SJSA1 (cell line): Measurements from ENCODE around the gene KRT80. TPM values are rescaled to one million over a fixed set of nuclear protein-coding genes. Genes with fewer than 3 reads are reported as not detected.

Source experiments
- DNase-seq, 2 experiments: peaks; one replicate each; pipeline ENCODE4 v3.0.0-alpha.2; 2015 to 2020; ENCODE audit warnings: low spot score in 2 of 2, low read depth in 1 of 2
- H3K27ac ChIP-seq: fragments of 250-450 bp; sonication (Bioruptor Pico); 2 replicates; pipeline ENCODE4 v1.5.1; 2020; ENCODE audit warnings: mild to moderate bottlenecking, moderate library complexity
- H3K27me3 ChIP-seq: fragments of 250-450 bp; sonication (Bioruptor Pico); replicated peaks from 2 replicates; pipeline ENCODE4 v1.5.1; 2020; ENCODE audit warnings: mild to moderate bottlenecking, moderate library complexity
- H3K36me3 ChIP-seq: fragments of 250-450 bp; sonication (Bioruptor Pico); 2 replicates; pipeline ENCODE4 v1.5.1; 2020; ENCODE audit warnings: mild to moderate bottlenecking
- H3K4me1 ChIP-seq: fragments of 250-450 bp; sonication (Bioruptor Pico); replicated peaks from 2 replicates; pipeline ENCODE4 v1.6.1; 2021; ENCODE audit warnings: mild to moderate bottlenecking
- H3K4me3 ChIP-seq: fragments of 250-450 bp; sonication (Bioruptor Pico); 2 replicates; pipeline ENCODE4 v1.5.1; 2020; ENCODE audit warnings: mild to moderate bottlenecking
- H3K9me3 ChIP-seq: fragments of 250-450 bp; sonication (Bioruptor Pico); replicated peaks from 2 replicates; pipeline ENCODE4 v1.5.1; 2020; ENCODE audit warnings: mild to moderate bottlenecking
- total RNA-seq: library from RNA; depleted of rRNA; stranded (reverse); fragments of >200 nt; shearing (Covaris generic); gene quantifications from 2 replicates; pipeline ENCODE4 v1.2.3, GENCODE V29; 2014

KRT80 gene
- total RNA-seq, 1 experiment from 2014 or later = 4.0 TPM

GRCh38 chr12:52139147-52139546, 52.7 kb downstream of the KRT80 start:
- Histone ChIP-seq H3K4me1 (peaks cover 9% of the 10 kb centered on the region), H3K4me3 (no peak overlapping the region), H3K27me3 (0 out of 2 replicates have a peak, but pooled peaks cover 12% of the 10 kb centered on the region), H3K36me3 (no peaks in the 10 kb centered on the region), H3K27ac (no peak overlapping the region), H3K9me3 (no peaks in the 10 kb centered on the region; the same call in 1 of the 2 replicates)
- DNase-seq = no peak

DNA sequence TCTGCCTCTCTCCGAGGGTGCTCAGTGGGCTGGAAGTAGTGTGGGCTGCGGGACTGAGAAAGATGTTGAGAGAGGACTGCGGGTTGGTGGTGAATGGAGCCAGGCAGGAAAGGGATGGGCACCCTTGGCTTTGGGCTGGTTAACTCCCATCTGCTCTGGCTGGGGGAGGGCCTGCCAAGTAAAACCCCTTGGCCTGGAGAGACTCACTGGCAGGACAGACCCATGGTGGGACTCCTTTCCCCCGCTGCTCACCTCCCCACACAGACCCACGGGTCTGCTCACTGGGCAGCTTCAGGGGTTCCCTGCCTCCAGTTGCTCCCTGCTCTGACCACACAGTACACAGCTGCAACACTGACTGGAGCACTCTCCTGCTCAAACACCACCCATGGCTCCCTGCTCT, 54.1 kb downstream of the KRT80 start:
- Histone ChIP-seq H3K9me3 (no peaks in the 10 kb centered on the region; the same call in 1 of the 2 replicates), H3K36me3 (no peaks in the 10 kb centered on the region), H3K27me3 (0 out of 2 replicates have a peak, but pooled peaks cover 12% of the 10 kb centered on the region), H3K4me3 (no peak overlapping the region), H3K27ac (no peak overlapping the region), H3K4me1 (no peaks in the 10 kb centered on the region)
- no peak for DNase-seq

GRCh38 chr12:52132754-52133161, 59.1 kb downstream of the KRT80 start:
- Histone ChIP-seq H3K9me3 (no peaks in the 10 kb centered on the region; the same call in 1 of the 2 replicates), H3K4me3 (no peak overlapping the region), H3K36me3 (no peaks in the 10 kb centered on the region), H3K27me3 (0 out of 2 replicates have a peak, but pooled peaks cover 11% of the 10 kb centered on the region), H3K4me1 (no peaks in the 10 kb centered on the region), H3K27ac (no peak overlapping the region)
- no peak for DNase-seq

GRCh38 chr12:52130711-52131110, 61.1 kb downstream of the KRT80 start:
- DNase-seq = no peak
- Histone ChIP-seq H3K9me3 (no peaks in the 10 kb centered on the region; the same call in 1 of the 2 replicates), H3K4me3 (no peak overlapping the region), H3K27ac (no peak overlapping the region), H3K27me3 (0 out of 2 replicates have a peak, but pooled peaks cover 11% of the 10 kb centered on the region), H3K36me3 (no peaks in the 10 kb centered on the region), H3K4me1 (no peaks in the 10 kb centered on the region)

DNA sequence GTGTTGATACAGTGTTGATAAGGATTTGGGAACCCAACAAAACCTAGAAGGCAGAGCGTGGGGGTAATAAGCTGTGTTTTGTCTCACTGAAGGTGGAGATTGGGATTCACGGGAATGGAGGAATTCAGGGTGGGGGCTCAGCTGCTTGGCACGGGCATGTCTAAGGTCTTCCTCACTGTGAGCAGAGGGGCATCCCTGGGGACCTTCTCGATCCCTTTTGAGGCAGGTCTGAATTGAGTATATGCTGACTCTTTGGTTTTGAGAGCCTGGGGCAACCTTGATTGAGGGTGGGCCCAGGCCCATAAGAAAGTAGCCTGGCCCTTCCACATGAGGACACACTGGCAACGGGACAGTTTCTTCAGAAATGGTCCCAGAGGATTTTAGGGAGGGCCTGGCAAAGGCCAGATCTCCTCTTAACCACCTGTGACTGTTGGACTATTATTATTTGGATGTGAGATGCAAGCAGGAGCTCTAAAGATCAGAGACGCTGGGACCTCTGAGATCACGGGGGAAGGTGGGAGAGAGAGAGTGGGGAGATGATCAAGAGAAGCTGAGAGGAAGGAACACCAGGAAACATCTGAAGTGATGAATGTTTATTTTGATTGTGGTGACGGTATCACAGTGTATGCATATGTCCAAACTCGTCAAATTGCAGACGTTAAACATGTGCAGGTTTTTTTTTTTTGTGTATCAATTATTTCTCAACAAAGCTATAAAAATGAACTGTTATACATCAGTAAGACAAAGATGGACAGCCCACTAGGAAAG, 63.9 kb downstream of the KRT80 start:
- no peak overlapping the region for H3K4me3 ChIP-seq
- H3K27ac ChIP-seq = no peak overlapping the region
- H3K4me1 ChIP-seq = no peaks in the 10 kb centered on the region
- H3K27me3 ChIP-seq = 0 out of 2 replicates have a peak, but pooled peaks cover 3% of the 10 kb centered on the region
- DNase-seq = no peak
- no peaks in the 10 kb centered on the region for H3K9me3 ChIP-seq
- no peaks in the 10 kb centered on the region for H3K36me3 ChIP-seq

- no peaks in the 10 kb centered on the region for H3K4me1 ChIP-seq
- no peak for DNase-seq
- H3K36me3 ChIP-seq = no peaks in the 10 kb centered on the region
- no peak overlapping the region for H3K4me3 ChIP-seq
- no peaks in the 10 kb centered on the region for H3K9me3 ChIP-seq
- H3K27me3 ChIP-seq = no peaks in the 10 kb centered on the region
- no peak overlapping the region for H3K27ac ChIP-seq
Measured at GRCh38 chr12:52126605-52127578, 64.9 kb downstream of the KRT80 start.

- Histone ChIP-seq H3K27me3 (no peaks in the 10 kb centered on the region), H3K27ac (no peak overlapping the region), H3K4me3 (no peak overlapping the region), H3K9me3 (no peaks in the 10 kb centered on the region), H3K36me3 (no peaks in the 10 kb centered on the region), H3K4me1 (no peaks in the 10 kb centered on the region)
- no peak for DNase-seq
Measured at GRCh38 chr12:52126050-52126604, 65.7 kb downstream of the KRT80 start.

DNA sequence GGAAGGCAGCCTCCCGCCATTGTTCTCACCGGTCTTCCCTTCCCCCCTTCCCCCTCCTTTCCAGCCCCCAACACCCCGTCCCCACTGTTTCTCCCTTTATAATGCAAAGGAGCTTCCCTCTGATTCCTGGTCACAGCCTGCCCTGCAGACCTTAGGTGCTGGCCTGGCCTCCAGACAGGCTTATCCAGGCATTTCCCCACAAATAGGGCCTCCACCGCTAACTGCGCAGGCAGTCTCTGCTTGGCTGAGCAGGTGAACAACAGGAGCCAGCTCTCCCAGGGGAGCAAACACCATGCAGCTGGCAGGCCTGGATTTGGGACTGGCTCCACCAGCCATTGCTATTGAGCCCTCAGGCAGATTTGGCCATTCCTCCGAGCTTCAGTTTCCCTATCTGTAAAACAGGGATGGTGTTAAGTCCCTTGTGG, 66.3 kb downstream of the KRT80 start:
- no peaks in the 10 kb centered on the region for H3K9me3 ChIP-seq
- no peak overlapping the region for H3K27ac ChIP-seq
- no peak overlapping the region for H3K4me3 ChIP-seq
- no peaks in the 10 kb centered on the region for H3K4me1 ChIP-seq
- H3K27me3 ChIP-seq = no peaks in the 10 kb centered on the region
- DNase-seq = no peak
- H3K36me3 ChIP-seq = no peaks in the 10 kb centered on the region

GRCh38 chr12:52123487-52124186, 68.2 kb downstream of the KRT80 start:
- 0 out of 2 replicates have a peak, but pooled peaks cover under 1% of the 10 kb centered on the region for H3K27me3 ChIP-seq
- no peak for DNase-seq
- H3K36me3 ChIP-seq = no peaks in the 10 kb centered on the region
- no peak overlapping the region for H3K27ac ChIP-seq
- H3K4me3 ChIP-seq = no peak overlapping the region
- H3K9me3 ChIP-seq = no peaks in the 10 kb centered on the region
- H3K4me1 ChIP-seq = no peaks in the 10 kb centered on the region

- no peaks in the 10 kb centered on the region for H3K36me3 ChIP-seq
- no peak overlapping the region for H3K27ac ChIP-seq
- H3K27me3 ChIP-seq = peaks cover 5% of the 10 kb centered on the region; the same call in 1 of the 2 replicates
- H3K9me3 ChIP-seq = no peaks in the 10 kb centered on the region
- H3K4me3 ChIP-seq = no peak overlapping the region
- no peaks in the 10 kb centered on the region for H3K4me1 ChIP-seq
- no peak for DNase-seq
Measured at GRCh38 chr12:52122904-52123303, 68.9 kb downstream of the KRT80 start.

DNA sequence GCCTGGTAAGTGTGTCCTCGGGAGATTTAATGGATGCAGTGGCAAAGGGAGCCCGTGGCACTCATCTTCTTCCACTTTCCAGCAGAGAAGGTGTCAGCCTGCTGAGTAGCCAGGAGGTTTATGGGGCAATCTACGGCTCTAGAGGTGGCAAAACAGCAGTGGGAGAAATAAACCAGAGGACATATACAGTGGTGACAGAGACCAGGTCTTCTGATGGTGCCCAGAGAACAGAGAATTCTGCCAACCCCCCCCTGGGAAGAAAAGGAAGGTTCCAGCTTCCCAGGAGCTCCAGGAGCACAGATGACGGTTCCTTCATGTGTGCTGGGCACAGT, 69.3 kb downstream of the KRT80 start:
- no peak for DNase-seq
- peaks cover 5% of the 10 kb centered on the region; the same call in 1 of the 2 replicates for H3K27me3 ChIP-seq
- no peak overlapping the region for H3K4me3 ChIP-seq
- no peaks in the 10 kb centered on the region for H3K9me3 ChIP-seq
- no peaks in the 10 kb centered on the region for H3K36me3 ChIP-seq
- no peaks in the 10 kb centered on the region for H3K4me1 ChIP-seq
- no peak overlapping the region for H3K27ac ChIP-seq

DNA sequence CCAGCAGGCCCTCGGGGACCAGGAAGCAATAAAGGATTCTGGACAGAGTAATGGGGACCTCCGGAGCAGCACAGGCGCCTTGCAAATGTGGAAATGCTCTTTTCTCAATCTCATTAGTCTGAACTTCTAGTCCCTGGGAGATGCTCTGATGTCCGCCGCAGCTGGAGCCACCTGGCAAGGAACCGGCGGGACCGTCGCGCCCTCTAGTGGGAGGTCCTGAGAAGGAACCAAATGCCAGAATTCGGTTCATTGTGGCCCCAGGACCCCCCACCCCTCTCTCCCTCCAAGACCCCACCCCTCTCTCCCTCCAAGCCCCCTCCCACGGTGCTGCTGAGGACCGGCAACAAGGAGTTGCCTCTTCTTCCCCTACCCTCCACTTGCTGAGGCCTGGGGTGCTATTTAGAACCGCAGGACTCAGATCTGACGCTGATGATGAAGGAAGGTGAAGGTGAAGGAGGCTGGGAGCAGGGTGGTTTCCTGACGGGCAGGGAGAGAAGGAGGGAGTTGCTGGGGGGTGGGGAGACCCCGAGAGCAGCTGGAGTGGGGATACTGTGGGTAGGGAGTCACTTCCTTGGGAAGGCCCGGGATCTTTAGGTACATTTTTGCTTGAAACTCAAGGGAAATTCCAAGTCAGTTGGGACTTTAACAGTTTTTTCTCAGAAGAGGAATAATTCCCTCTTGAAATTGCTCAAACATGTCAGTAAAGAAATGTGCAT, 69.8 kb downstream of the KRT80 start:
- Histone ChIP-seq H3K27ac (no peak overlapping the region), H3K9me3 (no peaks in the 10 kb centered on the region), H3K27me3 (peaks cover 5% of the 10 kb centered on the region; the same call in 1 of the 2 replicates), H3K36me3 (no peaks in the 10 kb centered on the region), H3K4me1 (no peaks in the 10 kb centered on the region), H3K4me3 (no peak overlapping the region)
- no peak for DNase-seq
